ENCODE measurements around the gene FRMD8.

Gene FRMD8

DNA sequence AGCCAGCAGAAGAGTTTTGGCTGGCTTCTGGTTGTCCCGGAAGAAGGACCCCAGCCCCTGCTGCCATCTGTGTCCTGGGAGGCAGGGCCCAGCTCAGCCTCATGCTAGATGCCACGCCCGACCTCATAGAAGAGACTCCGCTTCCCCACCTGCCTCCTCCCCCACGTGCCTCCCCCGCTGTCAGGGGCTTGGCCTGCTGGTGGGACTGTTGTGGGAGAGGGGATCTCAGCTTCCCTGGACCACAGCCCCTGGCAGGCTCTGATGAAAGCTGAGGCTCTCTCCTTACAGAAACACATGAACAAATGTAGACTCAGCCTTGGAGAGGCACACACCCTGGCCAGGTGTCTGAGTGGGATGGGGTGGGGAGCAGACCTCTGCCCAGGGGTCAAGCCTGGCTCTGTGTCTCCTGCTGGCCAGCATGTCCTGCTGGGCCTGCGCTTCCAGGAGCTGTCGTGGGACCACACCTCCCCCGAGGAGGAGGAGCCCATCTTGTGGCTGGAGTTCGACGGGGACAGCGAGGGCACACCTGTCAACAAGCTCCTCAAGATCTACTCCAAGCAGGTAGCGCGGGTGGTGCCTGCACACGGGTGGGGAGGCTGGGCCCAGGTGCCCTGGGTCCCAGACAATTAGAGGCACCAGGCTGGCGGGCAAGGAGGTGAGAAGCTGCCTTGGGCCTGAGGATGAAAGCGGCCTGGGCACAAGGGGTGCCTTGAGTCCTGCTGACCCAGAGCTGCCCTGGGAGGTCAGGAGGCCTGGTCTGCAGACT lies 14.1 kb downstream of the FRMD8 start:
- Histone ChIP-seq H3K4me1 (ENCODE audit: control insufficient read depth in 1 of 2, insufficient read depth in 1 of 2, low read depth in 1 of 2, low read length in 1 of 2) (peaks cover 17 to 21% of the 10 kb centered on the region in 2 experiments), H3K27me3 (no peaks in the 10 kb centered on the region), H3K27ac (no peak overlapping the region), H3K4me3 (ENCODE audit: low read depth in 1 of 2, low read length in 1 of 2) (no peak overlapping the region), H3K9me3 (no peaks in the 10 kb centered on the region), H3K36me3 (peaks cover 80% of the 10 kb centered on the region)
- TF ChIP-seq CTCF (IDR thresholded peaks at IDR 0.05), result no peak

DNA sequence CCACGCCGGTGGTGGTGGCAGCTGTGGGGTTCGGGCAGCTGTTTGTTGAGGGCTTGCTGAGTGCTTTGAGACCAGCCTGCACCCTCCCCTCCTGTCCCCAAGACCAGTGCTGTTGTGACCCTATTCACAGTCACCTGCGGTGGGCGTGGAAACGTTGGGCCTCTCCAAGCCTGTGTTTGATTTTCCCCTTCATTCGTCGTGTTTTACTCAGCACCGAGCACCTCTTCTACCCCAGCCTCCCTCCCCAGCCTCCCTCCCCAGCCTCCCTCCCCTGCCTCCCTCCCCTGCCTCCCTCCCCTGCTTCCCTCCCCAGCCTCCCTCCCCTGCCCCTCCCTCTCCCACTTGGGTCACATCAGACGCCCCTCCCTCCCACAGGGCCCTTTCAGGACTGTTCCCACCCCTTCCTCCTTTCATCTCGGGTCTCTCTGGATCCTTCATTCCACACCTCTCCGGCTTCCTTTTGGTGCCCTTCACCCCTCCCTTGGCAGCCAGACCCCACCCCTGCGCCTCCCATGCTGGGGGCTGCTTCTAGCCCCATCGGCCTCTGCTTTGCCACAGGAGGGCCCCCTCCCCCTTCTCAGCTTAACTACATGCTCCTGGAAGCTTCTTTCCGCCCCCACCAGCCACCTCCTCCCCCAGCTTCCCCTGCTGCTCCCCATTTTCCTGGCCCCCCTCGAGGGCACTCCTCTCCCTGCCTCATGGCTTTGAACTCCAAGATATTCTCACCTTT lies 14.8 kb downstream of the FRMD8 start:
- peaks cover 77% of the 10 kb centered on the region for H3K36me3 ChIP-seq
- no peak overlapping the region for H3K27ac ChIP-seq
- no peaks in the 10 kb centered on the region for H3K27me3 ChIP-seq
- H3K9me3 ChIP-seq, result no peaks in the 10 kb centered on the region
- no peak overlapping the region for H3K4me3 ChIP-seq (ENCODE audit: low read depth in 1 of 2, low read length in 1 of 2)
- H3K4me1 ChIP-seq (ENCODE audit: control insufficient read depth in 1 of 2, insufficient read depth in 1 of 2, low read depth in 1 of 2, low read length in 1 of 2), result peaks cover 17 to 21% of the 10 kb centered on the region in 2 experiments
- no peak for TF ChIP-seq CTCF (IDR thresholded peaks at IDR 0.05)

GRCh38 chr11:65401803-65402248 lies 15.4 kb downstream of the FRMD8 start:
- Histone ChIP-seq H3K27me3 (no peaks in the 10 kb centered on the region), H3K9me3 (no peaks in the 10 kb centered on the region), H3K36me3 (peaks cover 77% of the 10 kb centered on the region), H3K27ac (no peak overlapping the region), H3K4me1 (ENCODE audit: control insufficient read depth in 1 of 2, insufficient read depth in 1 of 2, low read depth in 1 of 2, low read length in 1 of 2) (peaks cover 17 to 21% of the 10 kb centered on the region in 2 experiments), H3K4me3 (ENCODE audit: low read depth in 1 of 2, low read length in 1 of 2) (no peak overlapping the region)
- no peak for TF ChIP-seq CTCF (IDR thresholded peaks at IDR 0.05)

DNA sequence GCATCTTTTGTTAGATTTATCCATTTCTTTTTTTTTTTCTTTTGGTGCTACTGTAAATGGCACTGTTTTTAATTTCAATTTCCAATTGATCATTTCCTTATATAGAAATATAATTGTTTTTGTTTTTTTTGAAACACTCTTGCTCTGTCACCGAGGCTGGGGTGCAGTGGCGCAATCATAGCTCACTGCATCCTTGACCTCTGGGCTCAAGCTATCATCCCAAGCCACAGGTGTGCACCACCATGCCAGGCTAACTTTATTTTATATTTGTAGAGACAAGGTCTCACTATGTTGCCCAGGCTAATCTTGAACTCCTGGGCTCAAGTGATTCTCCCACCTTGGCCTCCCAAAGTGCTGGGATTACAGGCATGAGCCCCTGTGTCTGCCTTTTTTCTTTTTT lies 16.4 kb downstream of the FRMD8 start:
- Histone ChIP-seq H3K9me3 (no peaks in the 10 kb centered on the region), H3K27me3 (no peaks in the 10 kb centered on the region), H3K27ac (peak overlapping the region; percentile 87), H3K36me3 (peaks cover 76% of the 10 kb centered on the region), H3K4me3 (ENCODE audit: low read depth in 1 of 2, low read length in 1 of 2) (no peak overlapping the region), H3K4me1 (ENCODE audit: control insufficient read depth in 1 of 2, insufficient read depth in 1 of 2, low read depth in 1 of 2, low read length in 1 of 2) (peaks cover 17 to 21% of the 10 kb centered on the region in 2 experiments)
- TF ChIP-seq CTCF (IDR thresholded peaks at IDR 0.05), result no peak

DNA sequence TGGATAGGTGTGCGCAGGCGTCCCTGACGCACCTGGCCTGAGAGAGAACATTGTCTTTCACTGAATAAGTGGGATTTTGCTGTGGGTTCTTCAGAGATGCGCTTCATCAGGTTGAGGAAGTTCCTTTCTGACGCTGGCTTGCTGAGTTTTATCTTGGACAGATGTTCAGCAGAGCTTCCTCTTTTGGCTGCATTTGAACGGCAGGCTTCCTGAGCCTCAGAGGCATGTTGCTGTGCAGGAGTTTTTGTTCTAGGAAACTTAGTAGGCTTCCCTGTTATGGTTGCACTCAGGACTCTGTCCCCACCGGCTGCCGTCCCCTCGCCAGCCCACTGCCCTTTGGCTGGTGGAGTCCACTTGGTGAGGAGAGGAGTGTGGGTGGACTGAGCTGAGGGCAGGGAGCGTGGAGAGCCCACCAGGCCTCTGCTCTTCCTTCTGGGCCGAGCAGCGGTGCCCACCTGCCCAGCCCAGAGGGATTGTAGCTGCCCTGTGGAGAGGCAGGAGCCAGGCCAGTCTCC lies 17.2 kb downstream of the FRMD8 start:
- Histone ChIP-seq H3K27ac (peak overlapping the region; percentile 87), H3K4me3 (ENCODE audit: low read depth in 1 of 2, low read length in 1 of 2) (peak overlapping the region; percentile 2 to 16)

More for the DNA sequence above, 17.2 kb downstream of the FRMD8 start:
- Histone ChIP-seq H3K9me3 (no peaks in the 10 kb centered on the region), H3K27me3 (no peaks in the 10 kb centered on the region), H3K4me1 (ENCODE audit: control insufficient read depth in 1 of 2, insufficient read depth in 1 of 2, low read depth in 1 of 2, low read length in 1 of 2) (peaks cover 17 to 21% of the 10 kb centered on the region in 2 experiments), H3K36me3 (peaks cover 74% of the 10 kb centered on the region)
- TF ChIP-seq CTCF (IDR thresholded peaks at IDR 0.05), result no peak
